Measurements from ENCODE around the gene FXYD5. TPM values are rescaled to one million over a fixed set of nuclear protein-coding genes. Genes with fewer than 3 reads are reported as not detected.

Gene FXYD5
- total and polyA plus RNA-seq, 10 of the 15 experiments (the other 5 are each of a cell fraction or from before 2014, with no cell fraction given), result 30.0 to 159 (median 93.9) TPM

DNA sequence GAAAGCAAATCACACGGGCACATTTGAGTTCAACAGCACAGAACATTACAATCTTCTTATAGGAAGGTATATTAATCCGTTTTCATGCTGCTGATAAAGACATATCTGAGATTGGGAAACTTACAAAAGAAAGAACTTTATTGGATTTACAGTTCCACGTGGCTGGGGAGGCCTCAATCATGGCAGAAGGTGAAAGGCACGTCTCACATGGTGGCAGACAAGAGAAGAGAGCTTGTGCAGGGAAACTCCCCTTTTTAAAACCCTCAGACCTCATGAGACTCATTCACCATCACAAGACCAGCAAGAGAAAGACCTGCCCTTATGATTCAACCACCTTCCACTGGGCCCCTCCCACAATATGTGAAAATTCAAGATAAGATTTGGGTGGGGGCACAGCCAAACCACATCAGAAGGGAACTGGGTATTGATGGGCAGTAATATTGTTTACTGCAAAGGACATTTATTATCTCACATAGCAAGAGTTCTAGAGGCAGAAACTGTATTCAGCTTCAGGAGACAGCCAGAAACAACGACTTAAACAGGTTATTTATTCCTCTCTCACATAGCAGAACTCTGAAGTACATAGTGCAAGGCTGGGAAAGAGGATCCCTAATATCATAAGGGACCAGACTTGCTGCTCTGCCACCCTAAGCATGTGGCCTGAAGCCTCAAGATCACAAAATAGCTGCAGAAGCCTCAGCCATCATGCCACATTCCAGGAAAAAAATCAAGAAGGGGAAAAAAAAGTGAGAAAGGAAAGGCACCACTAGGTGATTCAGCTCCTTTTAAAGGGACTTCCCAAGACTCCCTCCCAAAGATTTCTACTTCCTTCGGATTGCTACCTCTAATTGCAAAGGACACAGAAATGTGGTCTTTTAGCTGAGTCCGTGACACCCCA lies 23.1 kb downstream of the FXYD5 start (continued):
- TF ChIP-seq, protein P1, sequence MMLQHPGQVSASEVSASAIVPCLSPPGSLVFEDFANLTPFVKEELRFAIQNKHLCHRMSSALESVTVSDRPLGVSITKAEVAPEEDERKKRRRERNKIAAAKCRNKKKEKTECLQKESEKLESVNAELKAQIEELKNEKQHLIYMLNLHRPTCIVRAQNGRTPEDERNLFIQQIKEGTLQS (IDR thresholded peaks at IDR 0.05; ENCODE audit: borderline replicate concordance, extremely low read depth, low read depth, low read length), result no peak
- TF ChIP-seq YBX1 (IDR thresholded peaks at IDR 0.05), result no peak
- TF ChIP-seq CBX5 (IDR thresholded peaks at IDR 0.05; ENCODE audit: low read depth), result no peak
- TF ChIP-seq, protein P2, sequence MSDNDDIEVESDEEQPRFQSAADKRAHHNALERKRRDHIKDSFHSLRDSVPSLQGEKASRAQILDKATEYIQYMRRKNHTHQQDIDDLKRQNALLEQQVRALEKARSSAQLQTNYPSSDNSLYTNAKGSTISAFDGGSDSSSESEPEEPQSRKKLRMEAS (IDR thresholded peaks at IDR 0.05; ENCODE audit: low read depth, low read length), result no peak
- TF ChIP-seq RCOR1 (conservative IDR thresholded peaks at IDR 0.05; ENCODE audit: low read depth, low read length), result no peak
- no peak for TF ChIP-seq SMAD1 (IDR thresholded peaks at IDR 0.05; ENCODE audit: low read depth, partially characterized antibody)
- no peak for TF ChIP-seq ASH2L (IDR thresholded peaks at IDR 0.05; ENCODE audit: borderline replicate concordance, low read depth)
- no peak for TF ChIP-seq RELA (IDR thresholded peaks at IDR 0.05; ENCODE audit: borderline replicate concordance, partially characterized antibody)
- no peak for TF ChIP-seq STAT1 (conservative IDR thresholded peaks at IDR 0.05)
- TF ChIP-seq EED (IDR thresholded peaks at IDR 0.05; ENCODE audit: low read depth), result no peak
- TF ChIP-seq ZNF622 (IDR thresholded peaks at IDR 0.05), result no peak
- TF ChIP-seq NR2F1 (conservative IDR thresholded peaks at IDR 0.05), result no peak
- TF ChIP-seq ETV6 (conservative IDR thresholded peaks at IDR 0.05 in 1 of 2, IDR thresholded peaks at IDR 0.05 in 1 of 2; ENCODE audit: borderline replicate concordance in 1 of 2, low read depth in 1 of 2), result no peak
- no peak for TF ChIP-seq FOXK2 (IDR thresholded peaks at IDR 0.05)

All from GM12878 (cell line).